ENCODE measurements around the gene INTS6.

Gene INTS6

DNA sequence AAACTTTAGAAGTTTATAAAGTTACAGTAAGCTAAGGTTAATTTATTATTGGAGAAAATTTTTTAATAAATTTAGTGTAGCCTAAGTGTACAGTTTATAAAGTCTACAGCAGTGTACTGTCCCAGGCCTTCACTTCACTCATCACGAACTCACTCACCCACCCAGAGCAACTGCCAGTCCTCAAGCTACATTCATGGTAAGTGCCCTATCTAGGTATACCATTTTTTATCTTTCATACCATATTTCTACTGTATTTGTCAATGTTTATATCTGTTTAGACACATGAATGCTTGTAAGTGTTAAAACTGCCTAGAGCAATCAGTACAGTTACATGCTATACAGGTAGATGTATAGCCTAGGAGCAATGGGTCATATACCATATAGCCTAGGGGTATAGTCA lies 12.5 kb downstream of the INTS6 start:
- H3K14ac ChIP-seq (ENCODE audit: low read length in 2 of 2) = no peak overlapping the region
- no peak overlapping the region for H4K8ac ChIP-seq (ENCODE audit: low read length)
- H2BK120ac ChIP-seq (ENCODE audit: low read depth, low read length) = no peak overlapping the region
- no peaks in the 10 kb centered on the region for H3K27me3 ChIP-seq (ENCODE audit: control insufficient read depth in 1 of 2, insufficient read depth in 1 of 2, low read length in 2 of 2)
- 100% methylated on average over 1 of the region's 1 CpG for WGBS
- DNase-seq = no peak
- H3K18ac ChIP-seq (ENCODE audit: low read depth in 1 of 2, low read length in 2 of 2) = no peak overlapping the region
- no peak overlapping the region for H2AFZ ChIP-seq (ENCODE audit: low read depth, low read length)
- H3K27ac ChIP-seq (ENCODE audit: low read length, poor library complexity, severe bottlenecking) = no peak overlapping the region
- H3K9ac ChIP-seq (ENCODE audit: low read length) = no peak overlapping the region
- H2BK12ac ChIP-seq (ENCODE audit: low read length in 2 of 2) = no peak overlapping the region
- H3K23ac ChIP-seq (ENCODE audit: low read length in 2 of 2) = no peak overlapping the region
- no peaks in the 10 kb centered on the region for H3K9me3 ChIP-seq (ENCODE audit: control insufficient read depth, low read length)
- peaks cover 0 to 11% of the 10 kb centered on the region in 2 experiments for H3K36me3 ChIP-seq (ENCODE audit: control insufficient read depth in 1 of 2, insufficient read depth in 2 of 2, low read depth in 1 of 2, low read length in 2 of 2)
- no peak overlapping the region for H3K4me3 ChIP-seq (ENCODE audit: insufficient read depth in 1 of 2, low read depth in 1 of 2, low read length in 2 of 2)
- H3K4me2 ChIP-seq (ENCODE audit: low read length, poor library complexity, severe bottlenecking) = no peak overlapping the region
- no peak overlapping the region for H2BK5ac ChIP-seq (ENCODE audit: low read depth, low read length, poor library complexity, severe bottlenecking)
- no peak overlapping the region for H2AK5ac ChIP-seq (ENCODE audit: low read length, severe bottlenecking)
- no peak overlapping the region for H2BK15ac ChIP-seq (ENCODE audit: low read depth, poor library complexity, severe bottlenecking)
- H3K4ac ChIP-seq (ENCODE audit: low read depth in 1 of 2, low read length in 2 of 2) = no peak overlapping the region
- peaks cover 12% of the 10 kb centered on the region for H3K79me1 ChIP-seq (replicated peaks; ENCODE audit: low read length, poor library complexity, severe bottlenecking)
- no peak overlapping the region for H4K91ac ChIP-seq (ENCODE audit: low read length)
- H3K4me1 ChIP-seq (ENCODE audit: control insufficient read depth, insufficient read depth, low read depth, low read length) = peaks cover 2% of the 10 kb centered on the region

DNA sequence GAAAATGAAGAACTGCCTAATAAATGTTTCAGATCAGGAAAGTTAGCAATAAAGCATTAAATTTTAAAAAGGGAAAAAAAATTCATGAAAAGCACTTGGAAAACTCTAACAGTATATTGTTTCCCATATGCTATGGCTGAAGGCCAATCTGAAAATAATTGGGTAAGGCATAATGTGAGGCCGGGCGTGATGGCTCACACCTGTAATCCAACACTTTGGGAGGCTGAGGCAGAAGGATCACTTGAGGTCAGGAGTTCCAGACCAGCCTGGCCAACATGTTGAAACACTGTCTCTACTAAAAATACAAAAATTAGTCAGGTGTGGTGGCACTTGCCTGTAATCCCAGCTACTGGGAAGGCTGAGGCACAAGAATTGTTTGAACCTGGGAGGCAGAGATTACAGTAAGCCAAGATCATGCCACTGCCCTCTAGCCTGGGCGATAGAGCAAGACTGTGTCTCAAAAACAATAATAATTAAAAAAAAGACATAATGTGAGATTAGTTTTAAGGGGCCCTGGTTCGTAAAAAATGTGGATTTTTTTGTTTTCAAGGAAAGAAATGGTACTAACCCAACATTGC lies 15.2 kb downstream of the INTS6 start:
- Histone ChIP-seq H3K9ac (ENCODE audit: low read length) (peak overlapping the region; percentile 28), H4K8ac (ENCODE audit: low read length) (no peak overlapping the region), H3K23ac (ENCODE audit: low read length in 2 of 2) (no peak overlapping the region), H3K4me2 (ENCODE audit: low read length, poor library complexity, severe bottlenecking) (no peak overlapping the region), H2BK15ac (ENCODE audit: low read depth, poor library complexity, severe bottlenecking) (no peak overlapping the region), H3K79me1 (replicated peaks; ENCODE audit: low read length, poor library complexity, severe bottlenecking) (peaks cover 14% of the 10 kb centered on the region), H3K9me3 (ENCODE audit: control insufficient read depth, low read length) (no peaks in the 10 kb centered on the region), H2BK120ac (ENCODE audit: low read depth, low read length) (no peak overlapping the region), H2AK5ac (ENCODE audit: low read length, severe bottlenecking) (no peak overlapping the region), H3K27ac (ENCODE audit: low read length, poor library complexity, severe bottlenecking) (no peak overlapping the region), H4K91ac (ENCODE audit: low read length) (no peak overlapping the region), H3K18ac (ENCODE audit: low read depth in 1 of 2, low read length in 2 of 2) (no peak overlapping the region), H3K4me3 (ENCODE audit: insufficient read depth in 1 of 2, low read depth in 1 of 2, low read length in 2 of 2) (no peak overlapping the region), H3K14ac (ENCODE audit: low read length in 2 of 2) (no peak overlapping the region), H2BK5ac (ENCODE audit: low read depth, low read length, poor library complexity, severe bottlenecking) (no peak overlapping the region), H3K4me1 (ENCODE audit: control insufficient read depth, insufficient read depth, low read depth, low read length) (peaks cover 2% of the 10 kb centered on the region), H3K36me3 (ENCODE audit: control insufficient read depth in 1 of 2, insufficient read depth in 2 of 2, low read depth in 1 of 2, low read length in 2 of 2) (peaks cover 0 to 11% of the 10 kb centered on the region in 2 experiments), H2AFZ (ENCODE audit: low read depth, low read length) (no peak overlapping the region), H3K4ac (ENCODE audit: low read depth in 1 of 2, low read length in 2 of 2) (no peak overlapping the region), H3K27me3 (ENCODE audit: control insufficient read depth in 1 of 2, insufficient read depth in 1 of 2, low read length in 2 of 2) (no peaks in the 10 kb centered on the region), H2BK12ac (ENCODE audit: low read length in 2 of 2) (no peak overlapping the region)
- WGBS = 95% methylated on average over 2 of the region's 4 CpGs
- no peak for DNase-seq

DNA sequence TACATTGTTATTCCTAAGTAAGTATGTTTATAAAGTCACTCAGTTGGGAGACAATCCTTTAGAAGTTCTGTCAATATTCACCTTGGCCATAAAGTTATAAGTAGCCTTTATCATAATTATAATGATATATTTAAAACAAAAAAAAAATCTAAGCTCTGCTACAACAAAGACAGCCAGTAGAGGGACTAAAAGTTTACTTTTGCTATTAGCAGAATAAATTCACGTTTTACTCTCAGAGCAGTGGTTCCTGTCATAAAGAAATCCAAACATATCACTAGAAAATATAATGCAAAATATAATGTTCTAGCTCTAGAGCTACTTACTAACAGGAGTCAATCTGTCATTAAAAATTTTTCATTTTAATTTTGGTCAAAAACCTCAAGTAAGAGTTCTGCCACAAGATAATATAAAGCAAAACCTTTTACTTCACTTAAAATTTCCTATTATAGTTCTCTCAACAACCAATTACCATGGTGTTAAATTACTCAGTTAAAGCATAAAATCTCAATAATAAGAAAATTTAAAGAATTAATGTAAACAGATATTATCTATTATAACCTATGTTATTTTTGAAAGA lies 17.7 kb downstream of the INTS6 start:
- peak; percentile 51 for DNase-seq

DNA sequence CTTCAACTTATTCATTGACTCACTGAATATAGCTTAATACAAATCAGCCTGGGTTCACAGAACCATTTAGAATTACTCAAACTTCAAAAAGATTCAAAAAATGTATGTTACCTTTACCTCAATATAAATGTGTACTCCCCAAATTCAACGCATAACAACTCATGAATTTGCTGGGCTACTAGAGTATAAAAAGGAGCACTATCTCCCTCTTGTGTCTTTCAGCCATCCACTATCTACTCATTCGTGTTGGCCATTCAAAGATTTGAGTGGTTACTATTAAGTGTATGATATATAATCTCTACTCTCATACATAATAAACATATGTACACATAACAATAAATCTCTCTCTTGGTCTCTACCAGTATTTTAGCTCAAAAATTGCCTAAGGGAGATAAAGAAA lies 20.3 kb downstream of the INTS6 start:
- H3K4ac ChIP-seq (ENCODE audit: low read depth in 1 of 2, low read length in 2 of 2) = no peak overlapping the region
- H3K4me3 ChIP-seq (ENCODE audit: insufficient read depth in 1 of 2, low read depth in 1 of 2, low read length in 2 of 2) = no peak overlapping the region
- H2BK5ac ChIP-seq (ENCODE audit: low read depth, low read length, poor library complexity, severe bottlenecking) = no peak overlapping the region
- H3K9ac ChIP-seq (ENCODE audit: low read length) = no peak overlapping the region
- H3K27me3 ChIP-seq (ENCODE audit: control insufficient read depth in 1 of 2, insufficient read depth in 1 of 2, low read length in 2 of 2) = no peaks in the 10 kb centered on the region
- H3K9me3 ChIP-seq (ENCODE audit: control insufficient read depth, low read length) = no peaks in the 10 kb centered on the region
- H2AK5ac ChIP-seq (ENCODE audit: low read length, severe bottlenecking) = no peak overlapping the region
- no CpG with 5 or more reads among the region's 2 CpGs for WGBS
- H3K23ac ChIP-seq (ENCODE audit: low read length in 2 of 2) = no peak overlapping the region
- no peak overlapping the region for H3K4me2 ChIP-seq (ENCODE audit: low read length, poor library complexity, severe bottlenecking)
- H4K91ac ChIP-seq (ENCODE audit: low read length) = no peak overlapping the region
- no peaks in the 10 kb centered on the region for H3K4me1 ChIP-seq (ENCODE audit: control insufficient read depth, insufficient read depth, low read depth, low read length)
- peaks cover 2% of the 10 kb centered on the region for H3K79me1 ChIP-seq (replicated peaks; ENCODE audit: low read length, poor library complexity, severe bottlenecking)
- H2BK12ac ChIP-seq (ENCODE audit: low read length in 2 of 2) = no peak overlapping the region
- no peak overlapping the region for H2BK120ac ChIP-seq (ENCODE audit: low read depth, low read length)
- H4K8ac ChIP-seq (ENCODE audit: low read length) = no peak overlapping the region
- no peak overlapping the region for H2AFZ ChIP-seq (ENCODE audit: low read depth, low read length)
- no peak for DNase-seq
- peaks cover 0 to 31% of the 10 kb centered on the region in 2 experiments for H3K36me3 ChIP-seq (ENCODE audit: control insufficient read depth in 1 of 2, insufficient read depth in 2 of 2, low read depth in 1 of 2, low read length in 2 of 2)
- no peak overlapping the region for H3K14ac ChIP-seq (ENCODE audit: low read length in 2 of 2)
- no peak overlapping the region for H2BK15ac ChIP-seq (ENCODE audit: low read depth, poor library complexity, severe bottlenecking)
- H3K18ac ChIP-seq (ENCODE audit: low read depth in 1 of 2, low read length in 2 of 2) = no peak overlapping the region
- H3K27ac ChIP-seq (ENCODE audit: low read length, poor library complexity, severe bottlenecking) = no peak overlapping the region

More for the DNA sequence above, 17.7 kb downstream of the INTS6 start:
- Histone ChIP-seq H3K36me3 (ENCODE audit: control insufficient read depth in 1 of 2, insufficient read depth in 2 of 2, low read depth in 1 of 2, low read length in 2 of 2) (peaks cover 0 to 15% of the 10 kb centered on the region in 2 experiments), H2AFZ (ENCODE audit: low read depth, low read length) (no peak overlapping the region), H2BK5ac (ENCODE audit: low read depth, low read length, poor library complexity, severe bottlenecking) (no peak overlapping the region), H3K23ac (ENCODE audit: low read length in 2 of 2) (no peak overlapping the region), H3K9me3 (ENCODE audit: control insufficient read depth, low read length) (no peaks in the 10 kb centered on the region), H3K27ac (ENCODE audit: low read length, poor library complexity, severe bottlenecking) (no peak overlapping the region), H2BK15ac (ENCODE audit: low read depth, poor library complexity, severe bottlenecking) (no peak overlapping the region), H3K9ac (ENCODE audit: low read length) (peak overlapping the region; percentile 8), H2AK5ac (ENCODE audit: low read length, severe bottlenecking) (no peak overlapping the region), H3K18ac (ENCODE audit: low read depth in 1 of 2, low read length in 2 of 2) (no peak overlapping the region), H3K14ac (ENCODE audit: low read length in 2 of 2) (no peak overlapping the region), H4K91ac (ENCODE audit: low read length) (no peak overlapping the region), H3K4me1 (ENCODE audit: control insufficient read depth, insufficient read depth, low read depth, low read length) (no peaks in the 10 kb centered on the region), H4K8ac (ENCODE audit: low read length) (no peak overlapping the region), H2BK12ac (ENCODE audit: low read length in 2 of 2) (no peak overlapping the region), H3K4me3 (ENCODE audit: insufficient read depth in 1 of 2, low read depth in 1 of 2, low read length in 2 of 2) (no peak overlapping the region), H2BK120ac (ENCODE audit: low read depth, low read length) (no peak overlapping the region), H3K27me3 (ENCODE audit: control insufficient read depth in 1 of 2, insufficient read depth in 1 of 2, low read length in 2 of 2) (no peaks in the 10 kb centered on the region), H3K79me1 (replicated peaks; ENCODE audit: low read length, poor library complexity, severe bottlenecking) (peaks cover 6% of the 10 kb centered on the region), H3K4me2 (ENCODE audit: low read length, poor library complexity, severe bottlenecking) (no peak overlapping the region), H3K4ac (ENCODE audit: low read depth in 1 of 2, low read length in 2 of 2) (no peak overlapping the region)
- no CpG with 5 or more reads among the region's 1 CpG for WGBS

All from mesenchymal stem cell (in vitro differentiated cells and primary cell).